ENCODE results near the gene CEP170B.
"Not testable (repeated sequence)": the region's sequence is repeated elsewhere in the genome, so short reads cannot be mapped to it uniquely, and the experiment has no call there.

CEP170B gene

DNA sequence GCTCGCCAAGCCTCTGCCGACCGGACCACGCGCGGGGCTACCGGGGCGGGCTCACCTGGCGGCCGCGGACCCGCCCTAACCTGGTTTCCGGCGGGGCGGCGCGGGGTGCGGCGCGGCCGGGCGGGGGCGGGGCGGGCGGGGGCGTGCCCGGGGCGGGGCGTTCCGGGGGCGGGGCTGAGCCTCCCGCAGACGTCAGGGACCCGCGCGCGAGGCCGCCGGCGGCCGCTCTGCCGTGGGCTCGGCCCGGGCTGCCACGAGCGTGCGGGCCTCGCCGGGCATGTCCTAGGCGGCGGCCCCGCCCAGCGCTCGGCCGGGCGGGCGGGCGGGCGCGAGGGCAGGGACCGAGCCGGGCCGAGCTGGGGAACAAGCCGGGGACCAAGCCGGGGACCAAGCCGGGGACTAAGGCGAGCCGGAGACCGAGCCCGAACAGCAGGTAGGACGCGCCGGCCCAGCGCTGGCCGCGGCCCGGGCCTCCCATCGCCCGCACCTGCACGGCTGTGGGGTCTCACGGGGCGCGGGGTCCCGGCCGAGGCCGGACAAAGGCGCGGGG lies at the start of gene CEP170B:
CEP170B (plus strand) TSS at position 188 of the 550 bp plus-strand sequence. CDS start 3,183 bp downstream, outside the sequence.
- DNase-seq (ENCODE audit: low spot score): peak; percentile 11

DNA sequence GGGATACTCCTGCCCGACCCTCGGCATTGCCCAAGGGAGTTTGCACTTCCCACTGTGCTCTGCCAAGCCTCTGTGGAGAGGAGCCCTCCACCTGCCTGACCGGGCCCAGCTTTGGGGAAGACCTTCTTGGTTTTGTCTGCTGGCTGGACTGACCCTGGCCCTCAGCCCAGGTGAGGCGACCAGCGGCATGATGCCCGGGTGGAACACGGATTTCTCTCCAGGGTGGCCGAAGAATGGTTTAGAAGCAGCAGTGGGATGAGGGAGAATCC lies 48.5 kb upstream of the CEP170B start:
- no peak for DNase-seq (ENCODE audit: low spot score)

GRCh38 chr14:104817930-104818713 lies 46.9 kb upstream of the CEP170B start:
- DNase-seq (ENCODE audit: low spot score): no peak

DNA sequence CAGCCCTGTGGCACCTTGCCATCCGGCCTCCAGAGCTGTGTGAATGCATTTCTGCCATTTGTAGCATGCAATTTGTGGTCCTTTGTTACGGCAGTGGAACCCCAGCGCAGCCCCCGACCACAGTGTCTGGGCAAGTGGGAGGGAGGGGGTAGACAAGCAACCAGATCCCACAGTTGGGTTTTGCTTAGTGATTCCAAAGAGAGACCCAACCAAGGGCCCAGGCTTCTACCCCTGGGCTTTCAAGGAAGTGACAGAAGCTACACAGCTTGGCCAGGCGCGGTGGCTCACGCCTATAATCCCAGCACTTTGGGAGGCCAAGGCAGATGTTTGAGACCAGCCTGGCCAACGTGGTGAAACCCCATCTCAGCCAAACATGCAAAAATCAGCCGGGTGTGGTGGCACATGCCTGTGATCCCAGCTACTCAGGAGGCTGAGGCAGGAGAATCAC lies 46.3 kb upstream of the CEP170B start:
- no peak for DNase-seq (ENCODE audit: low spot score)

DNA sequence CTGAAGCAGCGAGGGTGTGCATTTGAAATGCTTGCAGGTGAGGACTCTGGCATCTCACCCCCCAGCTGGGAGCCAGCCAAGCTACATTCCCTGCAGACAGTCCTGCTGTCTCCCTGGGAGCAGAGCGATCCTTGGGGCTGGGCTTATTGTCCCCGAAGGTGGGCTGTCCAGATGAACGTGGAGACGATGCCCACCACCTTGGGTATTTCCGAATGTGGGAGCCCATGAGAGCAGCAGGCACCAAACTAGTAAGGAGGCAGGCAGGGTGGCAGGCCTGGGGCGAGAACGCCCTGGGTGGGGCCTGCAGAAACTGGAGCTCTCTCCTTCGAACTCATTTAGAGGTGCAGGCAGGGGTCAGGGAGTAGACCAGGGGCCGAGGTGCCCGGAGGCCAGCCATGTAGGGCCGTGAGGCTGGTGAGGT lies 45.7 kb upstream of the CEP170B start:
- DNase-seq (ENCODE audit: low spot score): no peak

DNA sequence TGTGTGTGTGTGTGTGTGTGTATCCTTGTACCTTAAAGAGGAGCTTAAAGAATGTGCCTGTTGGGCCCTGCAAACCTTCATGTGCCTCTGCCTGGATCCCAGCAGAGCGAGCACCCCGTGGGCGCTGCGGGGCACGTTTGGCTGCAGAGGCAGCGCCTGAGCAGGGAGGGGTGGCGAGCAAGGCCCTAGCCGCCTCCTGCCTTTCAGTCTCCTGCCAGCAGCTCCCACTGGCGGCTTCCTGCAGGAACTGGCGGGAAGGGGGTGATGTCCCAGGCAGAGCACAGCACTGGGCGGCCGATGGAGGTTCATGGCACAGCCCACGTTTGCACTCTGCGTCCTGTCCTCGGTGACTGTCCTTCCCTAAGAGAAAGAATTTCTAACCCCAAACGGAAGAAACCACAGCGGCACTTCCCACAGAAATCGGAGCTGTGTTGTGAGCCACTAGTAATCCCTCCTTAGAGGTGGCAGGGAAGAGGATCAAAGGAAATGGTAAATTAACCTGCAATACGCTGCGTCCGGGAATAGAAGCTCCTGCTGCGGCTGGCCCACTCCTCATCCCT lies 44.3 kb upstream of the CEP170B start:
- no peak for DNase-seq (ENCODE audit: low spot score)

GRCh38 chr14:104821229-104821945 lies 43.7 kb upstream of the CEP170B start:
- DNase-seq (ENCODE audit: low spot score): no peak

DNA sequence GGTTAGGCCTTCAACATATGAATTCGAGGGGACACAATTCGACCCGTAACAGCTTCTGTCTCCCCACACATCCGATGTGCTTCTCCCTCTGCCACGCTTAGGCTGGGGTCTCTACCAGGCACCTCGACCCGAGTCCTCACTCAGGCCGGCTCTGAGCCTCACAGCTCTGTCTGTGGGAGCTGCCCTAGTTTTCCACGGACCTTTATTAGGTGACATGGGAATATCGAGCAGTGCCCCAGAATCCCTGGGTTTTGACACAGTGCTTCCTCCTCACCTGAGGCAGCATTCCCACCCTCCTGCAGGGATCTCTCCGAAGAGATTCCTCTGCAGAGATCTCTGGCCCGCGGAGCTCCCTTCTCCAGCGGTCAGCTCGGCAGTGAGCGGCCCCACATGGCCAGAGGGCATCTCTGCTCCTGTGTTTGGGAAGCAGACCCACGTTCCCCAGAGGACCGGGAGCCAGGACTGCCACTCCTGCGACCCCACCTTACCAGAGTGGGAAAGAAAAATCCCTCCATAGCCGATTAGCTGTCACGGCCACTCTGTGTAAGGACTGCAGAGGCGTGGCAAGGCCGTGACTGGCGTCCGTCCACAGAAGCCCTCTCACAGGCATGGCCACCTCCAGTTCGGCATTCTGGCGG lies 43.0 kb upstream of the CEP170B start:
- no peak for DNase-seq (ENCODE audit: low spot score)

DNA sequence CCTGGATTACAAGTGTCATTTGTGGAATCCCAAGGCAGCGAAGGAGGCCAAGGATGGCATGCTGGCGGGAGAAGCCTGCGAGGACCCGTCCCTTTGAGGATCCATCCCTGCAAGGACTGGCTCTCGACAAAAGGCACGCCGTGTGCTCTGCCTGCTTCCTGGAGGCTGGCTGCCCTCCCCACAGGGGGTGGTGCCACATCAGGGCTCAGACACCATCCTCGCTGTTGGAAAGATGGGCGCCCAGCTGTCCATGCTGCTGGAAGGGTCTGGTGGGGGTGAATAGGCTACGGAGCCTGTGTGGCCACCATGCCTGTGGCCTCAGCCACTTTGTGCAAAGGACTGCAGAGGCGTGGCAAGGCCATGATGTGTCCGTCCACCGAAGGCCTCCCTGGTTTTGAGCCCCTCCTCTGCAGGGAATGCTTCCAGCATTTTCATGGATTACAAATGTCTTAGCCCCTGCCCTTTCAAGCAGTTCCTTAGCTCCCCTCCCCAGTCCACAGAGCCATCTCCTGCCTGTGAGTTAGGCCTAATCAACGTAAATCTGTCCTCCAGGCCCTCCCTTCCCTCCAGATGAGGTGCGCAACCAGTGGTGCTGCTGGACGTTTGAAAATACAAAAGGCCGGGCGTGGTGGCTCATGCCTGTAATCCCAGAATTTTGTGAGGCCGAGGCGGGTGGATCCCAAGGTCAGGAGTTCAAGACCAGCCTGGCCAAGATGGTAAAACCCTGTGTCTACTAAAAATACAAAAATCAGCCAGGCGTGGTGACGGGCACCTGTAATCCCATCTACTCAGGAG lies 42.0 kb upstream of the CEP170B start:
- DNase-seq (ENCODE audit: low spot score): no peak

DNA sequence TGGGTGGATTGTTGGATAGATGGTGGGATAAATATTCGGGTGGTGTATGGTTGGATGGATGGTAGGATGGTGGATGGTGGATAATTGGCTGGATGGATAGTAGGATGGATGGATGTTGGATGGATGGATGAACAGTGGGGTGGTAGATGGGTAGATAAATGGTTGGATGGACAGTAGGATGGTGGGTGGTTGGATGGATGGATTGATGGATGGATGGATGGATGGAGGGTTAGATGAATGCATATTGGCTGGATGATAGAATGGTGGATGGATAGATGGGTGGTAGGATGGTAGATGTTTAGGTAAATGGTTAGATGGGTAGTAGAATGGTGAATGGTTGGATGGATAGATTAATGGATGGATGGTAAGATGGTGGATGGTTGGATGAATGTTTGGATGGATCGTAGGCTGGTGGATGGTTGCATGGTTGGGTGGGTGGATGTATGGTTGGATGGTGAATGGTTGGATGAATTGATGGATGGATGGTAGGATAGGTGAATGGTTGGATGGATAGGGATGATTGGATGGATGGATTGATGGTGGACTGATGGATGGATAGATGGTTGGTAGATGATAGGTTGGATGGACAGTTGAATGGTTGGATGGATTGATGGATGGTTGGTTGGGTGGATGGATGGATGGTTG lies 40.6 kb upstream of the CEP170B start:
- no peak for DNase-seq (ENCODE audit: low spot score)

DNA sequence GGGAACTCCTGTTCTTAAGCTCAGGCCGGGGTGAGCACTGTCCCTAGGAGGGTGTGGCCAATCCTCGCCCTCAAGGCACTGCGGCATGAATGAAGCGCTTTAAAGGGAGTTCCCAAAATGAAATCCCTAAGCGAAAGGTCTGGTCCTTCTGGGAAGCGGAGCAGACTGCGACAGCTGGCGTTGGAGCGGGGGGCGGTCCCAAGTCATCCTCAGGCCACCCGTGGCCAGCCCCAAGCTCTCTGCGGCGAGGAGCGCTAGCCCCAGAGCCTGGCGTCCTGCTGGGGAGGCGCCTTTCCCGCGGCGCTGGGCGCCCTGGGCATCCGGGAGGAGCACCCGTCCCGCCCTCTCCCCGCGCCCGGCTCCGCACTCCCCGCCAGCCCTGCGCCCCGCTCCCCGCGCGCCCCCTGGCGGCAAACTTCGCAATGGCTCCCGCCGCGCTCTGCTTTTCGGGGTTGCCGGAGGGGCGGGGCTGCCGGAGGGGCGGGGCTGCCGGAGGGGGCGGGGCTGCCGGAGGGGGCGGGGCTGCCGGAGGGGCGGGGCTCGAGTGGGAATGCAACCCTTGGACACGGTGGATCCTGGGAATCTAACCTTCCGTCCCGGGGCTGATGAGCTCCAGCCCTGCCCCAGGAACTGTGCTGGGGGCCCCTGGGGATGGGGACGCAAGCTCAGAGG lies 38.7 kb upstream of the CEP170B start:
- DNase-seq (ENCODE audit: low spot score): peak; percentile 88

DNA sequence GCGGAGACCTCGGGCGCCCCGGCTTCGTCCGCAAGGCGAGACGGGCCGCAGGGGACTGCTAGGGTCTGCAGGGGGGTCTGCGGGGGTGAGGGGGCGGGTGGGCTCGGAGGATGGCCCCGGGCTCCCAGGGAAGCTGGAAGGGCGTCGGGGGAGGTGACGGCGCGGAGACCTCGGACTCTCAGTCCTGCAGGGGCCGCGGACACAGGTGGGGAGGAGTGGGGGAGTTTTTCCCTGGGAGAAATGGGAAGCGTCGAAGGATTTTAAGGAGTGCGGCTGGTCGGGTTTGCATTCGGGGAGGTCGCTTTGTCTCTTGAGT lies 38.2 kb upstream of the CEP170B start:
- DNase-seq (ENCODE audit: low spot score): no peak

DNA sequence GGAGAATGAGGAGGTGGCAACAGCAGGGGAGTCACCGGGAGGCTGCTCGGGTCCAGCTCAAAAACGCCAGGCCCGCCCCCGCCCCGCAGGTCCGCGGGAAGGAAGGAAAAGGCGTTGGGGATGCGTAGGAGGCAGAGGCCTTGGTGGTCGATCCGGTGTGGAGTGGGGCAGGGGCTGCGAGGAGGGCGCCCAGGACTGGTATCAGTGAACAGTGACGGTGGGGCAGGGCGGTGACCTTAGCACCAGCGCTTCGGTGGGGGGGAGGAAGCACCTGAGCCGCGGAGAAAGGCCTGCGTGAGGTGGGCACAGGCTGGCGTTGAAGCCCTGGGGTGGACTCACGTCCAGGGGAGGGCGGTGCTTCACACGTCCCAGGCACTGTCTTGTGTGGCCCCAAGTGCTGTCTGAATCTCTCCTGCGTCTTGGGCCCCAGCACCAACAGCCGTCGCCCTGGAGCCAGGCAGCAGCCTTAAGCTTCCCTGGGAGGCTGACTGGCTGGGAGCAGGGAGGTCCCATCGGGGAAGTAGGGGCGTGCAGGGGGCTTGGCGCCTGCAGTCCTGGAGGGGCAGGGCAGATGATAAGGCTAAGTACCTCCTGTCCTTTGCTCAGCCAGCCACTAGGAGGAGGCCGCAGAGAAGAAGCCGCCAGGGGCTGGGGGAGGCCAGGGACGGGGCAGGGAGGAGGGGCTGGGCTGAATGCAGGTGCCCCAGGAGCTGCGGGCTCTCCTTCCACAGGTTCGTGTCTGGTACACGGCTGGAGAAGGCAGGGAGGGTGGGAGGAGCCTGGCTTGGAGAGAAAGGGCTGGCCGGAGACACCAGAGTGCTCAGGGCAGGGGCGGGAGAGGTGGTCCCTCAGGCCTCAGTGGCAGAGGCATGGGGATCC lies 37.7 kb upstream of the CEP170B start:
- DNase-seq (ENCODE audit: low spot score): peak; percentile 20

DNA sequence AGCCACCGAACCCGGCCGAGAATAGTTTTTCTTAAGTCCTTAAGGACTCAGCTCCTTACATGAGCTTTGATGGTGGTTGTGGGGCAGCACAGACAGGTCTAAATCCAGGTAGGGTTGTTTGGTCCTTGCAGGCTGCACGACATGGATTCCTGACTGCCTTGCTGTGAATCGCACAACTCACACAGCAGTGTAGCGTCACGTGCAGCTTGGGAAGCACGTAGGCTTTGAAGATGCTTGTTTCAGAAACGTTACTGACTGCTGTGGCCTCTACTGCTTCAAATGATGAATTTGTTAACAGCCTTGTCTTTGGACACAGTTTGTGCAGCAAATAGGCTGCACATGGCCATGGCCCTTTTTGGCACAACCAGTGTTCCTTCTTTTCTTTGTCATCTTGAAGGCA lies 34.3 kb upstream of the CEP170B start:
- no peak for DNase-seq (ENCODE audit: low spot score)

DNA sequence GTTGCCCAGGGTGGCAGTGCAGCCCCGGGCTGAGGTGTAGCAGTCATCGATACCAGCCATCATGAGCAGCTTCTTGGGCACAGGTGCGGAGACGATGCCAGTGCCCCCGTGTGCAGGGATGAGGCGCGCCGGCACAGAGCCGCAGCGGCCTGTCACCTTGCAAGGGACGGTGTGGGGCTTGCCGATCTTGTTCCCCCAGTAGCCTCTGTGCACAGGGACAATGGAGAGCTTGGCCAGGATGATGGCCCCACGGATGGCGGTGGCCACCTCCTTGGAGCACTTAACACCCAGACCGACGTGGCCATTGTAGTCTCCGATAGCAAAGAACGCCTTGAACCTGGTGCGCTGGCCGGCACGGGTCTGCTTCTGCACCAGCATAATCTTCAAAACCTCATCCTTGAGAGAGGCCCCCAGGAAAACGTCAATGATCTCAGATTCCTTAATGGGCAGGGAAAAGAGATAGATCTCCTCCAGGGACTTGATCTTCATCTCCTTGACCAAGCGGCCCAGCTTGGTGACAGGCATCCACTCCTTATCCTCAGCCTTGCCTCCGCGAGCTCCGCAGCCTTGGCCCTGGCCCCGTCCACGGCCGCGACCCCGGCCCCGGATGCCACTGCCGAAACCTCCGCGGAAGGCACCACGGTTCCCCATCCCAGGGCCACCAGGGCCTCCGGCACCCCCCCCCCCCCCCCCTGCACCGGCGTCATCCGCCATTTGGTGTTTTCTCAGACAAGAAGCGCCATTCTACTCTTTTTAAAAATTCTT lies 28.7 kb upstream of the CEP170B start:
- not testable (repeated sequence) for DNase-seq (ENCODE audit: low spot score)

DNA sequence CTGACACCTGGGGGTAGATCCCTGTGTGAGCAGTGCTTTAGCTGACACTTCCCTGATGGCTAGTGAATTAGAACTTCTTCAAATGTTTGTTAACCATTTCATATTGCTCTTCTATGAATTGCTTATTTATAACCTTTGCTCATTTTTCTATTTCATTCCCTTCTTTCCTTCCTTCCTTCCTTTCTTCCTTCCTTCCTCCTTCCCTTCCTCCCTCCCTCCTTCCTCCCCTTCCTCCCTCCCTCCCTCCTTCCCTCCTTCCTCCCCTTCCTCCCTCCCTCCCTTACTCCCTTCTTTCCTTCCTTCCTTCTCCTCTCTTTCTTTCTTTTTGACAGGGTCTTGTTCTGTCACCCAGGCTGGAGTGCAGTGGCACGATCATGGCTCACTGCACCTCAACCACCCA lies 23.3 kb upstream of the CEP170B start:
- DNase-seq (ENCODE audit: low spot score): no peak

- no peak for DNase-seq (ENCODE audit: low spot score)
Measured at GRCh38 chr14:104843006-104843405, 22.1 kb upstream of the CEP170B start.

DNA sequence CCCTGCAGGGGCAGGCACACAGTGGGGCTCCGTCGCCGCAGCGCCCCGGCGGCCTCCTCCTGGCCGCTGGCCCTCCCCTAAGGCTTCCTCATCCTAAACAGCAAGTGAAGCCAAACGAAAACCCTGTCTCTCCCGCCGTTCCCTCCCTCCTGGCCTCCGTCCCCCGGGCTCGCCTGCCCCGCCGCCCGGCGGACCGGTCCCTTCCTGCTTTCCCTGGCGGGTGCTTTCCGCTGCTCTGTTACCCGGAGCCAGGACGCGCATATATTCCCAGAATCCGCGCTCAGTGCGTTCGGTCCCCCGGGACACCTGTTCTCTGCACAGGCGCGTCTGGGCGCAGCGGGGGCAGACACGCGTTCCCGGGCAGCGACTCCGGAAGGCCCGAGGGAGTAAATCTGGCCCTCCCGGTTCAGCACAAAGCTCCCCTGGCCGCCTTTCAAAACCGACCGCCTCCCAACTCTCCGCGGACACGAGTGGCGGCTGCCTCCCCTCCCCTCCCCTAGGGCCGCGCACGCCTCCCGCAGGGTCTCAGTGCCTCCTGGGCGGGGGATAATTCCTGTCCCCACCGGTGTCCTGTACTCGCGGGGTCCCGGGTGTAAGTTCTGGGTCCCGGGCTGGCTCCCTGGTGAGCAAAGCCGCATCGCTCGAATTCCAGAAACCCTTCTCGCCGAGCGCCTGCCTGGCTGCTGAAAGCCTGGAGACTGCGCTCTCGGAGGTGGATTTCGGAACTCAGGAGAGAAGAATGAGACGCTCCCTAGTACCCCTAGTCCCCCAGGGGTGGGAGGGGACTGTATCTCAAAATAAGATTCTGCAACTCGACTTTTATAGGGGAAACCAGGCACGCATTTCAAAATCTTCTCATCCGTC lies 21.4 kb upstream of the CEP170B start:
- DNase-seq (ENCODE audit: low spot score): no peak
